ENCODE data around the gene KCNB1.

The KCNB1 gene

DNA sequence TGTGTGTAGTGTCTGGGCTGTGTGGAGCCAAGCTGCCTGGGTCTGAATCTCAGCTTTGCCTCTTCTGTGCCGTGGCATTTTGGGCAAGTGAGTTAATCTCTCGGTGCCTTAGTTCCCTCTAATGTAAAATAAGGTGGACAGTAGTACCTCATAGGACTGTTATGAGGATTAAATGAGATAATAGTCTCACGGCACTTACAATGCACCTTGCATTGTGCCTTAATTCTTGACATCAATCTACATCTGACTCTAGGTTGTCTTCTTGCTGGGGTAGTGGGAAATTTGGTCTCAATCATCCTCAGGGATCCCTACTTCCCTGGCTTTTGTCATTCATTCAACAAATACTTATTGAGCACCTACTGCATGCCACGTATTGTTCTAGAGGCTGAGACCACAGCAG is 133.9 kb downstream of the KCNB1 start:
- TF ChIP-seq ZNF274 (IDR thresholded peaks at IDR 0.05; ENCODE audit: low read depth, low read length) (no peak), YY1 (IDR thresholded peaks at IDR 0.05; ENCODE audit: insufficient read depth, insufficient read length) (no peak), SUZ12 (IDR thresholded peaks at IDR 0.05; ENCODE audit: extremely low read depth, insufficient read depth, insufficient read length) (no peak)
- no peak overlapping the region for H3K4me3 ChIP-seq (ENCODE audit: insufficient read length, low read depth)
- H3K4me1 ChIP-seq (ENCODE audit: insufficient read depth, insufficient read length), result peaks cover 13% of the 10 kb centered on the region
- H3K27me3 ChIP-seq (ENCODE audit: insufficient read depth, insufficient read length), result no peaks in the 10 kb centered on the region
- no peaks in the 10 kb centered on the region for H3K9me3 ChIP-seq (ENCODE audit: insufficient read depth, low read length)
- no peak overlapping the region for H3K9ac ChIP-seq (ENCODE audit: insufficient read length, low read depth)
- no peak for DNase-seq (ENCODE audit: low read depth, low spot score)
- H3K36me3 ChIP-seq (ENCODE audit: insufficient read depth, insufficient read length, low read length), result no peaks in the 10 kb centered on the region

DNA sequence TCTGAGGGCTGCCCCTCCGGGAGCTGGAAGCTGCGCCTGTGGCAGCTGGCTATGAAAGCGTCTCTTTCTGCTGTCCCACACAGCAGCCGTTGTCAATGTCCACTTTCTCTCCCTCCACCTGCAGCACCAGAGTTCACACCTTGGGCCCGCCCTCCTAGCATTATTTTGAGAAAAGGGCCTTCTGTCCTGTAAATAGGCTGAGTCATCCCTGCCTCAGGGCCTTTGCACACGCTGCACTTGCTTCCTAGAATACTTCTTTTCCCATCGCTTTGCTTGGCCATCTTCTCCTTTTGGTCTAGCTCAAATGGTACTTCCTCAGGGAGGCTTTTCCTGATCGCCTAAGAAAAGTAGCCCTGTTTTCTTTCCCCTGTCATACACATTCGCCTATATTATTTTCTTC is 135.3 kb downstream of the KCNB1 start:
- Histone ChIP-seq H3K9ac (ENCODE audit: insufficient read length, low read depth) (no peak overlapping the region), H3K4me3 (ENCODE audit: insufficient read length, low read depth) (no peak overlapping the region), H3K27me3 (ENCODE audit: insufficient read depth, insufficient read length) (no peaks in the 10 kb centered on the region), H3K4me1 (ENCODE audit: insufficient read depth, insufficient read length) (peaks cover 15% of the 10 kb centered on the region), H3K36me3 (ENCODE audit: insufficient read depth, insufficient read length, low read length) (no peaks in the 10 kb centered on the region), H3K9me3 (ENCODE audit: insufficient read depth, low read length) (no peaks in the 10 kb centered on the region)
- no peak for DNase-seq (ENCODE audit: low read depth, low spot score)
- TF ChIP-seq SUZ12 (IDR thresholded peaks at IDR 0.05; ENCODE audit: extremely low read depth, insufficient read depth, insufficient read length) (no peak), ZNF274 (IDR thresholded peaks at IDR 0.05; ENCODE audit: low read depth, low read length) (no peak), YY1 (IDR thresholded peaks at IDR 0.05; ENCODE audit: insufficient read depth, insufficient read length) (no peak)

DNA sequence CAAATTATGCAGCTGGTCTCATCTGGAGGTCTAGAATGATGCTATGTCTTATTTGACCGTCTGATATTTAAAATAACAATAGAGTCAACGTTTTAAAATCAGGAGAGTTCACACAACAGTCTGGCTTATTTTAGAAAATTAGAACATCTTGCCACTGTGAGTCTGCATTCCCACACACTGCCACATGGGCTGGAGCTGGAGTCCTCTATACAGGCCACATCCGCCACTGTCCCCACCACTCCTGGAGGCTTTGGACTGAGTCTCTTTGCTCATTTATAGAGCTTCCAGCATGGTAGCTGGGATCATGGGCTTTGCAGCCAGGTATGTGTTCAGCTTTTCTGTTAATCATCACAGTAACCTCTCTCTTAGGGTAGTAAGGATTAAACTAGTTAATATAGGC is 135.8 kb downstream of the KCNB1 start:
- TF ChIP-seq SUZ12 (IDR thresholded peaks at IDR 0.05; ENCODE audit: extremely low read depth, insufficient read depth, insufficient read length) (no peak), ZNF274 (IDR thresholded peaks at IDR 0.05; ENCODE audit: low read depth, low read length) (no peak), YY1 (IDR thresholded peaks at IDR 0.05; ENCODE audit: insufficient read depth, insufficient read length) (no peak)
- DNase-seq (ENCODE audit: low read depth, low spot score), result no peak
- Histone ChIP-seq H3K4me1 (ENCODE audit: insufficient read depth, insufficient read length) (peaks cover 14% of the 10 kb centered on the region), H3K36me3 (ENCODE audit: insufficient read depth, insufficient read length, low read length) (no peaks in the 10 kb centered on the region), H3K27me3 (ENCODE audit: insufficient read depth, insufficient read length) (no peaks in the 10 kb centered on the region), H3K4me3 (ENCODE audit: insufficient read length, low read depth) (no peak overlapping the region), H3K9ac (ENCODE audit: insufficient read length, low read depth) (no peak overlapping the region), H3K9me3 (ENCODE audit: insufficient read depth, low read length) (no peaks in the 10 kb centered on the region)

DNA sequence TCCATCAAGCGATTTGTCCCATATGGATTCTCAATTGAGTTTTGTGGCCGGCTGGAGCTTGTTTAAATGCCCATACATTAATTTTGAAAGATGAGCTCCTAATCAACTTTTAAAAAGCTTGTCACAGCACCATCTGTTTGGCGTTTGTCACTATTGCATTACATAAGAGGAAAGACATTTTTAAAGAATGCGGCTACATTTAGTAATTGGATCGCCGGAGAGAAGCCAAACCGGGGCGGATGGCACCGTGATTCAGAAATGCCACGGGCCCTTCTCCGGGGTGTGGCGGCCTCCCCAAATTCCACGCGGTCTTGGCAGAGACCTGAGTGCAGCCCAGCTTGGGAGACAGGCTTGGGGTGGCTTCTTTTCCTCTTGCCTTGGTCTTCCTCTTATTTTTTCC is 136.9 kb downstream of the KCNB1 start:
- H3K9ac ChIP-seq (ENCODE audit: insufficient read length, low read depth), result no peak overlapping the region
- DNase-seq (ENCODE audit: low read depth, low spot score), result no peak
- H3K9me3 ChIP-seq (ENCODE audit: insufficient read depth, low read length), result no peaks in the 10 kb centered on the region
- H3K27me3 ChIP-seq (ENCODE audit: insufficient read depth, insufficient read length), result no peaks in the 10 kb centered on the region
- H3K4me1 ChIP-seq (ENCODE audit: insufficient read depth, insufficient read length), result peaks cover 12% of the 10 kb centered on the region
- no peaks in the 10 kb centered on the region for H3K36me3 ChIP-seq (ENCODE audit: insufficient read depth, insufficient read length, low read length)
- TF ChIP-seq ZNF274 (IDR thresholded peaks at IDR 0.05; ENCODE audit: low read depth, low read length), result no peak
- no peak for TF ChIP-seq SUZ12 (IDR thresholded peaks at IDR 0.05; ENCODE audit: extremely low read depth, insufficient read depth, insufficient read length)
- TF ChIP-seq YY1 (IDR thresholded peaks at IDR 0.05; ENCODE audit: insufficient read depth, insufficient read length), result no peak
- H3K4me3 ChIP-seq (ENCODE audit: insufficient read length, low read depth), result no peak overlapping the region

DNA sequence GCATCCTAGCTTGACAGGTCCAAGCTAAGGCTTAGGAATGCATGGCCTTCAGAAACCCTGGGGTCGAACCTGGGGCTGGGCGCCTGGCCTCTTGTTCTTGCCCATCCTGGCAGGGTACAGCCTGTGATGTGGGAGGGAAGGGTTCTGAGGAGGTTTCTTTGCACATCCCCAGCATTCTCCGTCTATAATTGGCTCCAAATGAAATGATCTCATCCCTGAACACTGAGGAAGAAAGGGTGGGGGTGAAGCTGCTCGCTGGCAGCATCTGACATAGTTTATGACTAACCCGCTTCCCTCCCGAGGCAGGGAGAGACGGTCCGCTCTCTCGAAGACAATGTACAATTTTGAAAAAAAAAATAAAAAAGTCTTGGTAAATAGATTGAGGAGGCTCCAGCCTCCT is 137.5 kb downstream of the KCNB1 start:
- no peak overlapping the region for H3K9ac ChIP-seq (ENCODE audit: insufficient read length, low read depth)
- no peaks in the 10 kb centered on the region for H3K9me3 ChIP-seq (ENCODE audit: insufficient read depth, low read length)
- no peak overlapping the region for H3K4me3 ChIP-seq (ENCODE audit: insufficient read length, low read depth)
- no peak for TF ChIP-seq YY1 (IDR thresholded peaks at IDR 0.05; ENCODE audit: insufficient read depth, insufficient read length)
- TF ChIP-seq ZNF274 (IDR thresholded peaks at IDR 0.05; ENCODE audit: low read depth, low read length), result no peak
- no peak for TF ChIP-seq SUZ12 (IDR thresholded peaks at IDR 0.05; ENCODE audit: extremely low read depth, insufficient read depth, insufficient read length)
- H3K4me1 ChIP-seq (ENCODE audit: insufficient read depth, insufficient read length), result peaks cover 12% of the 10 kb centered on the region
- H3K27me3 ChIP-seq (ENCODE audit: insufficient read depth, insufficient read length), result no peaks in the 10 kb centered on the region
- no peaks in the 10 kb centered on the region for H3K36me3 ChIP-seq (ENCODE audit: insufficient read depth, insufficient read length, low read length)
- no peak for DNase-seq (ENCODE audit: low read depth, low spot score)

DNA sequence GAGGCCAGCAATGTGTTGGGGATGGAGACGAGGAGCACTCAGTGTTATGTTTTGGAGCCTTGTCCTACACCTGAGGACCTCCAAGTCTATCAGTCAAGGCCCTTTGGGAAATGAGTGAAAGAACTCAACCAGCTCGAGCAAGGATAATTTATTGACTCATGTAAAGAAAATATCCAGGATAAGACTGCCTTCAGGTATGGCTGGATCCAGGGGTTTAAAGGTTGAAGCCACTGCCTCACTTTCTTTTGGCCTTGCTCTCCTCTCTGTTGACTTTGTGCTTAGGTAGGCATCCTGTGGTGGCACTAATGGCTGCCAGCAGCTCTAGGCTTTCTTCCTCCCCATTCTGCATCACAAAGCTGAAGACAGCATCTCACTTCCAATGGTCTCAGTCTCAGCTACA is 138.3 kb downstream of the KCNB1 start:
- no peak overlapping the region for H3K9ac ChIP-seq (ENCODE audit: insufficient read length, low read depth)
- TF ChIP-seq ZNF274 (IDR thresholded peaks at IDR 0.05; ENCODE audit: low read depth, low read length) (no peak), YY1 (IDR thresholded peaks at IDR 0.05; ENCODE audit: insufficient read depth, insufficient read length) (no peak), SUZ12 (IDR thresholded peaks at IDR 0.05; ENCODE audit: extremely low read depth, insufficient read depth, insufficient read length) (no peak)
- peaks cover 12% of the 10 kb centered on the region for H3K4me1 ChIP-seq (ENCODE audit: insufficient read depth, insufficient read length)
- no peak overlapping the region for H3K4me3 ChIP-seq (ENCODE audit: insufficient read length, low read depth)
- no peaks in the 10 kb centered on the region for H3K27me3 ChIP-seq (ENCODE audit: insufficient read depth, insufficient read length)
- H3K36me3 ChIP-seq (ENCODE audit: insufficient read depth, insufficient read length, low read length), result no peaks in the 10 kb centered on the region
- DNase-seq (ENCODE audit: low read depth, low spot score), result no peak
- no peaks in the 10 kb centered on the region for H3K9me3 ChIP-seq (ENCODE audit: insufficient read depth, low read length)

DNA sequence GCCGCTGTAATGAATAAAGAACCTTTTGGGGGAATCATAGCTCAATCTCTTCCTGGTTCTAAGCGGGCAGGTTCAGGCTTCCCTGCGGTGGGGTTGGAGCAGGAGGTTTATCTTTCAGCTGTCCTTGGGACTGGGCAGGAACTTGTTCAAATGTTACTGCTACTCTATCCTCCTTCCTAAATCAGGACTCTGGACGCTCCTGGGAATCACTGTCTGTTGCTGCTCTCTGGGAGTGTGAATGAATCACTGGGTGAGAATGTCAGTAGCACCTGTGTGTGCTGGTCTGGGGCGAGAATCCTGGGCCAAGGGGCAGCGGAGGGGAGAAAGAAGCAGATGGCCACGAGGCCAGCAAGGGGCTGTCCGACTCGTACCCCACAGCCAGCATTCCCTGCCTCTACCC is 139.2 kb downstream of the KCNB1 start:
- Histone ChIP-seq H3K9me3 (ENCODE audit: insufficient read depth, low read length) (no peaks in the 10 kb centered on the region), H3K36me3 (ENCODE audit: insufficient read depth, insufficient read length, low read length) (no peaks in the 10 kb centered on the region), H3K4me3 (ENCODE audit: insufficient read length, low read depth) (no peak overlapping the region), H3K9ac (ENCODE audit: insufficient read length, low read depth) (no peak overlapping the region), H3K4me1 (ENCODE audit: insufficient read depth, insufficient read length) (peaks cover 12% of the 10 kb centered on the region), H3K27me3 (ENCODE audit: insufficient read depth, insufficient read length) (no peaks in the 10 kb centered on the region)
- TF ChIP-seq SUZ12 (IDR thresholded peaks at IDR 0.05; ENCODE audit: extremely low read depth, insufficient read depth, insufficient read length), result no peak
- no peak for TF ChIP-seq ZNF274 (IDR thresholded peaks at IDR 0.05; ENCODE audit: low read depth, low read length)
- TF ChIP-seq YY1 (IDR thresholded peaks at IDR 0.05; ENCODE audit: insufficient read depth, insufficient read length), result no peak
- no peak for DNase-seq (ENCODE audit: low read depth, low spot score)

All from NT2/D1 (cell line).